ENCODE data around the gene CXCL8.
A peak's percentile ranks its signal among the peaks of the same experiment; 100 is the strongest.
"Not testable (repeated sequence)": the region's sequence is repeated elsewhere in the genome, so short reads cannot be mapped to it uniquely, and the experiment has no call there.

CXCL8 gene

DNA sequence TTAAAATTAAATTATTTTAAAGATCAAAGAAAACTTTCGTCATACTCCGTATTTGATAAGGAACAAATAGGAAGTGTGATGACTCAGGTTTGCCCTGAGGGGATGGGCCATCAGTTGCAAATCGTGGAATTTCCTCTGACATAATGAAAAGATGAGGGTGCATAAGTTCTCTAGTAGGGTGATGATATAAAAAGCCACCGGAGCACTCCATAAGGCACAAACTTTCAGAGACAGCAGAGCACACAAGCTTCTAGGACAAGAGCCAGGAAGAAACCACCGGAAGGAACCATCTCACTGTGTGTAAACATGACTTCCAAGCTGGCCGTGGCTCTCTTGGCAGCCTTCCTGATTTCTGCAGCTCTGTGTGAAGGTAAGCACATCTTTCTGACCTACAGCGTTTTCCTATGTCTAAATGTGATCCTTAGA, at the start of gene CXCL8:
Gene CXCL8 (plus strand): TSS at position 217 of the 426 bp plus-strand sequence. CDS start 90 bp downstream, at position 307.
- no peak for DNase-seq

DNA sequence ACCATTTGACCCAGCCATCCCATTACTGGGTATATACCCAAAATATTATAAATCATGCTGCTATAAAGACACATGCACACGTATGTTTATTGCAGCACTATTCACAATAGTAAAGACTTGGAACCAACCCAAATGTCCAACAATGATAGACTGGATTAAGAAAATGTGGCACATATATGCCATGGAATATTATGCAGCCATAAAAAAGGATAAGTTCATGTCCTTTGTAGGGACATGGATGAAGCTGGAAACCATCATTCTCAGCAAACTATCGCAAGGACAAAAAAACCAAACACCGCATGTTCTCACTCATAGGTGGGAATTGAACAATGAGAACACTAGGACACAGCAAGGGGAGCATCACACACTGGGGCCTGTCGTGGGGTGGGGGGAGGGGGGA, 49.2 kb upstream of the CXCL8 start:
- DNase-seq, result not testable (repeated sequence)

DNA sequence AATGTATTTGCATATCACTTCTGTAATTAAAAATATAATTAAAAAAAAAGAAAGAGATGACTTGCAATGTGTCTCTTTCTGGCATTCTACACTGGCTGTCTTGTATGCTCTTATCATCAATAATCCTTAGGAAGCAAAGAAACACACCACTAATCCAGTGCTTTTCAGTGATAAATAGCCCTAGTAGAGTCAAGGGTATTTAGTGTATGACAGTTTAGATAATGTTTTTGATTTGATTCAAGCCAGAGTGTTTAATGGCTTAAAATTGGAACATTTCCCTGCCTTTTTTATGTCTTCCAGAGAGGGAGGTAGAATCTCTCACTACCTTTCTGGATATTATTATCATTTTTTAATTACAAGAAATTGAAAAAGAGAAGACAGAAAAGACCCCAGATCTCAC, 48.6 kb upstream of the CXCL8 start:
- DNase-seq, result no peak

DNA sequence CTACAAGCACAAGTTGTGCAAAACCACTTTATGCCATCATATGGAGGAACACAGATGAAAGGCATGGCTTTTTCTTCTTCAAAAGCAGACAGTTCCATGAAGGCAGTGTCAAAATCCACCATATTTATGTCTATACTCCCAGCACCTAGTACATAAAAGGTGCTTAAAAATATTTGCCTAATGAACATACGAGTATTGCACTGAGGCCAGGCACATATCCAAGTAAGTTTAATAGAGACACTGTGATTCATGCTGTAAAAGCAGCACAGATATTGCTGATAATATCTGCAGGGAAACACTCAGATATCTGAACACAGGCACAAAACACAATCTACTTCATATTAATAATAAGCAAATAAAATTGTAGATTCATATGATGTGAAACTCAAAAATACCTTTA, 48.1 kb upstream of the CXCL8 start:
- no peak for DNase-seq

DNA sequence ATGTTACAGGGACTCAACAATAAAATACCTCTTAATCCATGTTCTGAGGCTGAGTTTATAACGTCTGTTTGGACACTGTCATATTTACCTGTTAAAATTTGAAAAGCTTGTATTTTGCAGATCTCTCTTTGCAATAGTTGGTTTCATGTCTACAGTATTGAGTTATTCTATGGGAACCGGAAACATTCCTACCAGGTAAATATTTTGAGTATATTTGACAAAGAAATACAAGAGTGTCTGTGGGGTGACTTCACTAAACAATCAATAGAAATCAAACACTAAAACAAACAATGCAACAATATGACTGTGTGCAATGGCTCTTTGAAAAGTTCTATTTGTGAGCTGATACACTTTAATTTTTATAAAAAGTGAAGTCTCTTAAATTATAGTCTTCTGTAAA, 47.7 kb upstream of the CXCL8 start:
- DNase-seq, result no peak

DNA sequence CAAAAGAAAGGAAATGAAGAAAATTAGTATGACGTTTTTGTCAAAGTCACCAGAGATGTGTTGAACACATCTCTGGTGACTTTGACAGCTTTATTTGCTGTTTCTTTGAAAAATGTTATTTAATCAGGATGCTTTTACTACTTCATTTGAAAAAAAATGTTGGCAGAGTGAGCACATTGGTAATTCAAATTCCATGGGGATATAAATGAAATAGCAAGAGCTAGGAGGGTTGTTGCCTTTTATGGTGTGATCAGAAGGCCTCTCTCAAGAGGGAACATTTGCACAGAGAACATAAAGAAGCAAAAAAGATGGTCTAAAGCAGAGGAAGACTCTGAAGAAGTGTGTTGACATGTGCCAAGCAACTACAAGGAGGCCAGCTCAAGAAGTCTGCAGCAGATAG, 46.6 kb upstream of the CXCL8 start:
- no peak for DNase-seq

DNA sequence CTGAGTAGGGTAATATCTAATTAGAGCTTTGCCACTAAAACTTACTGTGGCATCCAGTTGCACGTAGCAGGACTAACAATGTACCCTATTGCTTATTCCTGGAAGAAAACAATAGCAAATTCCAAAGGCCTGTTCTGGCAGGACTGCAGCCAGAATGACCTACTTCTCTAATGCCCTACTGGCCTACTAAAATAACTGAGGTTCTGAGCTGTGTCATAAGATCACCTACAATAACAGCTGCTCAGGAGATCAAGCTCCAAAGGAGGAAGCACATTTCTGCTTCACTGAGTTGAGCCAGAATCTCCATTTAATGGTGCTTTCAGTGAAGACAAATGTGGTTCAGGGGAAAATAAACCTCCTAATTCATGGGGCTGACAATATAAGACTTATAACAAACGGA, 42.2 kb upstream of the CXCL8 start:
- DNase-seq, result no peak

DNA sequence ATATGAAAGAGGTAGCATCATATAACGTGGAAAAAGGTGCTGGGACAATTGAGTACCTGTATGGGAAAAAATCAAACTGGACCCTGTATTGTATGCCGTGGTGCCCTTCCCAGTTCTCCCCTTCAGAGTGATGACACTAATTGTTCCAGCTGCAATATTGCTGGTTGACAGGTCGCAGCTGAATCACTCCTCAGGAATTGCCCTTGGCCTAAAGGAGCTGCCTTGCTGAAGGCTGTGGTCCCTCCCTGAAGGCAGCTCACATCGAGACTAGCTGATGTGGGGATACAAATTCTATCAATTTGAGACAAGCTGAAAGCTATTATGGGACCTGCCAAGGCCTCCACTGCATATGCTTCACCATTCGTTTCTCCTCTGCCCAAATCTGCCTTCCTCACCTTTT, 39.3 kb upstream of the CXCL8 start:
- no peak for DNase-seq

DNA sequence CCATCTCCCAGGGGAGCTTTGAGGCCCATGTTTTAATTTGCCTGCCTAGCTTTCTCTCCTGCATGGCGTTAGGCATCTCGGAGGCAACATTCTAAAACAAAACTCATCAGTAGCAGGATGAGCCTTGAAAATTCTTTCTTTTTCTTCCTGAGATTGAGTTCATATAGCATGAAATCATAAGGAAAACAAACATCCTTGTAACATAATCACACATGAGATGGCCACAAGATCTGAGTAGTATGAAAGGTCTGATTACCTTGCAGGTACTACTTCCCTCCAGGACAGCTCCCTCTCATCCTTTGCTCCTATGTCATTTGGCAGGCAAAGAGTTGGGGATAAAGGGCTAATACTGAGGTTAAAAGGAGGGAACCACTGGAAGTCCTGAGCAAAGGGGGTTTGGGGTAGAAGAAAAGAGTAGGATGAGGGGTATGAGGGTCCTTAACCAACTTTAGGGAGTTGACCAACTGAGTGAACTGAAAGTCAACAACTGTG, 37.5 kb upstream of the CXCL8 start:
- DNase-seq, result no peak

DNA sequence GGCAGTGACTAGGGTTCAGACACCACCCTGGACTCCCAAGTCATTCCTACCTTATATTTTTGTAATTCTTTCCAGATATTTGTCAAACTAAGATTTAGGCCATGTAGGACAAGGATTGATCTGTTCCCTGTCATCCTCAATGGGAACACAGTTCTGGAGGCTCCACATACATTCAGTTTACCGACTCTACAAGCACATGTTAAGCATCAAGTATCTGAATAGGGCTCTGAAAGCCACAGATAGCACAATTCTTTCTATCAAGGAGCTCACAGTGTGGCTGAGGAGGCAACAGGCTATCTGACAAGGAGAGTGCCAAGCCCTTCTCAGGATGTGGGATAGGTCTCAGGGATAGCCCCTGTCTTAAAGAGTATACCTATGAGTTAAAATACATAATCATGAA, 37.0 kb upstream of the CXCL8 start:
- DNase-seq, result no peak

DNA sequence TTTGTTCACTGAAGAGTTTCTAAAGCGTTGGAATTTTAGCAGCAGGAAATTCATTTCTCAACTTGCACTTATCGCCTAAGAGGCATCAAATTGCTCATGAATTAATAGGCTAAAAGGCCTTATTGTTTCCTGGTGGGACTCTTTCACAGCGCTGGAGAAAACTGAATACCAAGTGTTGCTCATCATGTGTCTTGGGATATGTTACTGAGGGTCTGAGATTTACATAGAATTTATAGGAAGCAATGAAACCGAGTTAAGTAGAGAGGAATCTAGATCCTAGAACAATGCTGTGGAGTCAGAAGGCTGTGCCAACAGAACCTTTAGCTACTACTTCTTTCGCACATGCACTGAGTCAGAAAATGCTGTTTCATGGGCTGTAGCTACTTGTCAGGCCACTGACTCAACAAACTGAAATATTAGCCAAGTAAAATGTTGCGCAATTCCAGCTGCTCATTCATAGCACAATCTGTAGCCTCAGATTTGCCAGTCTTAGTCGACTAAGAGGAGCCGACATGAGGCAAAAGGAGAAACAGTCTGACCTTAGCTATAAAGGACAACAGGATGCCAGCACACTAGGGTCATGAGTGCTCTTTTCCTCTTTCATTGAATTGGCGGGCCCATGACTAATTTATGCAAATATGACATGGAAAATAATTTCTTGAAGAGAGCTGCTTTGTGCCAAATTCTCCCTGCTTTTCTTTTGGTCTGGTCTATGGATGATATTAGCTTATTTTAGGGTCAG, 35.9 kb upstream of the CXCL8 start:
- DNase-seq, result peak; percentile 29

DNA sequence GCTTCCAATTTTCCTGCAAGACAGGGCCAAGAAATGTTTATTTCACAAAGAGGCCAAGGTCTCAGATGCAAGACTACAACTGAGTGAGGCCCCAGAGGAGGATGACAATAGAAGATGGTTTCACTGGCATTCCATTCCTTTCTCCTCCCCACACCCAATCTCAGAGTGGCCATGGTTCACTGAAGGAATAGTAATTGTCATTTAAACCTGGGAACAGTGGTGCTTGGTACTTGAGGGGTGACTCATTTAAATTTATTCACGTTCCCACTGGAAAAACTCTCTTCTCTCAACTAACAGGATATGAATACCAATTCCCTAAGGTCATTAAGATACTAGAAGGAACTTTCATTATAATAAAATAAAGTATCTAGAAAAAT, 35.3 kb upstream of the CXCL8 start:
- no peak for DNase-seq

DNA sequence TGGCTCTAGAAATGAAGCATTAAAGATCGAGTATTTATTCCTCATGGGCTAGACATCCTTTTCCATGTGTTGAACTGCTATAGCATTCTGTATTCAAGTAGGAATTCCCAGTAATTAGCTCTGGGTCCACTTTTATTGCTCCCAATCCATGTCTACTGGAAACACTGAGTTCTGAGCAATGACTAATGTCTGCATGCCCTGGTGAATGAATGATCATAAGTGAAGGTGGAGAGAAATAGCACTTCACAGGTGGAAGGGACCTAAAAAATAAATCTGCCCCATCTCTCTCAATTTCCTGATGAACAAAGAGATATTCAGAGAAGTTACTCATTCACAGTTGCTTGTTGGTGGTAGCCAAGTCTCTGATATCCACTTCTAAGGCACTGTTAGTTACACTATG, 34.6 kb upstream of the CXCL8 start:
- DNase-seq, result no peak

DNA sequence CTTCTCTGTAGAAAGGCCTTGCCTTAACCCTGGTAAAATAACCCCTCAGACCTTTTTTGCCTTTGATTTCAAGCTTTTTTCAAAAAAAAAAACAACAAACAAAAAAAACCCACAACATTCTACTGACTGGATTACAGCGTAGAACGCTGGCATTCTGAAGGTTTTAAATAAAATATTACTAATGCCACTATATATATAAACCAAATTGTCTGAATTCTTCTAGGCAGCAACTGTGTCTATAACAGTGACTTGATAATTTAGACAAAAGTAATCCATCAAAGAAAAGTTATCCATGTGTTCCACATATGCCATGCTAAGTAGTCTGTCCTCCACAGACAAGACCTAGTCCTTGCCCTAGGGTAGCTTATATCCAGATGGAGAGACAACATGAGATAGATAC, 33.6 kb upstream of the CXCL8 start:
- no peak for DNase-seq

DNA sequence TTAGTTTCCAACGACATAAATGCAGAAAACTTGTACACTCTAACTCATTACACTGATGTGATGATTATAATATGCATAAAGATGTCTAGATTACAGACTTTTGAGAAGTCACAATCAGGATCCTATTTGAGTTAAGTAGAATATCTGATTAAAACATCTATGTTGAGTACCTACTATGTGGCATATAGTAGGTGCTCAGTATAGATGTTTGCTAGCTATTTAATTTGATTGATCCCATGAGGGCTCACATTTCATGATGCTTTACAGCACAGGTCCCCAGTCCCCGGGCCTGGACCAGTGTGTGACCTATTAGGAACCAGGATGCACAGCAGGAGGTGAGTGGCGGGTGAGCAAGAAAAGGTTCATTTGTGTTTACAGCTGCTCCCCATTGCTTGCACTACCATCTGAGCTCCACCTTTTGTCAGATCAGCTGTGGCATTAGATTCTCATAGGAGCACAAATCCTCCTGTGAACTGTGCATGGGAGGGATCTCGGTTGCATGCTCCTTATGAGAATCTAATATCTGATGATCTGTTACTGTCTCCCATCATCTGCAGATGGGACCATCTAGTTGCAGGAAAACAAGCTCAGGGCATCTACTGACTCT, 33.0 kb upstream of the CXCL8 start:
- DNase-seq, result no peak

DNA sequence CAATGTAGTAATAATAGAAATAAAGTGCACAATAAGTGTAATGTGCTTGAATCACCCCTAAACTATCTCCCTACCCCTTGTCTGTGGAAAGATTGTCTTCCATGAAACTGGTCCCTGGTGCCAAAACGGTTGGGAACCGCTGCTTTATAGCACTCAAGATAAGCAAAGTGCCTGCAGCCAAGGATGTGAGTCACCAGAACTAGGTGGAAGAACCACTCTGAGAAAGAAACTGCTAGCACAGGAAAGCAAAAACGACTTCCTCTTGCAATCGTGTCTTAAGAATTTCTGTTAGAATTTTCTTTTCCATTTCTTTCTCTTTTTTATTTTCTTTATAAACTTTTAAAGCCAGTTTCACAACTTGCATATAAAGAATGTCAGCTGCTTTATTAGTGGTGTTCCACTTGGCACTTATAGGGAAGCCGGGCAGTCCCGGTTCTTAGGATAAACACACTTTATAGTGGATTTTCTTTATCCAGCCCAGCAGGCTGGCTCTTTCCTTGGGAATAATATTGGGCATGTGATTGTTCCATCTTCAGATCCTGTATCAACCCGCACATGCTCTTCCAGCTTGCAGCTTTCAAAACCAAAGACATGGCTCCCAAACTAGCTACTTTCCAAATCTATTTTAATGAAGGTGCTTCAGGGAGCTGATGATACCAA, 32.3 kb upstream of the CXCL8 start:
- no peak for DNase-seq

DNA sequence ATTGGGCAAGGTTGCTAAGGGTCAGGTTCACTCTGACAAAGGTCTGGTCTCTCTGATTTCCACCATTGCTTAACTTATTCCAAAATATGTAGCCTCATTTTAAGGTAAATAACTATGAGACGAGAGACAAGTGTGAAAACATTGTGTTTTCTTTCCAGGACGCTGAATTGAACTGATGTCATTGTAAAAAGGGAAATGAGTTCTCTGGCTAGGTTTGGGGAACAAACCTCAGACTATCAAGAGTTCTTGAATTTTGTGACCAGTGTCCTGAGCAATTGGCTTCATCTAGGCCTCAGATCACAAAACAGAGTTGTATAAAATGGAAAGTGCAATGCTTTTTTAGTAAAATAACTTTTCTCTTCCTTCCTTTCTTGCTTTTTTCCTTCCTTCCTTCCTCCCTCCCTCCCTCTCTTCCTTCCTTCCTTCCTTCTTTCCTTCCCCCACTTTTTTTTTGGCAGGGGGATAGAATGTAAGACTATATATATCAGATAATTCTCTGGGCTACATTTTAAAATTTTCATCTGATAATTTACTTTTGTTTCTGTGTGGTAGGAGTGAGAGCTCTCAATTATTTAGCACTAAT, 30.8 kb upstream of the CXCL8 start:
- DNase-seq, result no peak

DNA sequence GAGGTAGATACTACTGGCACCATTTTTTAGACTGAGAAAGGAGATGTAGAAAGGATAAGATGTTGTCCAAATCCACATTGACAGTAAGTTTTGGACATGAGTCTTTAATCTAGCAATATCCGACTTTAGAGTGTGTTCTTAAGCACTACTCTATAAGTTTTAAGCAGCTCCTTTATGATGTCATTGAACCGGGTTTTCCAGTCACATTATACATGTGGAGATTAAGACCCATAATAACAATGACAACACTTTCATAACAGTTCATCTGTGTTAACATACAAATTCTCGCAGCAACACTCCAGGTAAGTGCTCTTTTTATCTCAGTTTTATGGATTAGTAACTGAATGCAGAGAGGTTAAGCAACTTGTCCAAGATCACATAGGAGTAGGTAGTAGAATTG, 30.3 kb upstream of the CXCL8 start:
- no peak for DNase-seq

DNA sequence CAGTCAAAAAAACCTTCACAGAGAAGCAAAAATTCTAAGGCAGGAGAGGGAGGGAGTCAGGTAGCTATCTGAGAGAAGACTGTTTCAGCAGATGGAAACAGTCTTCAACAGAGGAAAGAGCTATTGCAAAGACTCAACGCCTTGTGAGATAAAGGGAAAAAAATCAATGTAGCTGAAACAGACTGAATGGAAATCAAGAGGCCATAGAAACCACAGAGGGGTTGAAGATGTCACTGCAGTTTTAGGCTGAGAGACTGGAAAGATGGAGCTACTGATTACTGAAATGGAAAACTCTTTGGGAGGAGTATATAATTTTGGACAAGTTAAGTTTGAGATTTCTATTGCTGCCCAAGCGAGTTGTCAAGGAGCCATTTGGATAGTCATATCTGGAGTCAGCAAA, 28.4 kb upstream of the CXCL8 start:
- no peak for DNase-seq

DNA sequence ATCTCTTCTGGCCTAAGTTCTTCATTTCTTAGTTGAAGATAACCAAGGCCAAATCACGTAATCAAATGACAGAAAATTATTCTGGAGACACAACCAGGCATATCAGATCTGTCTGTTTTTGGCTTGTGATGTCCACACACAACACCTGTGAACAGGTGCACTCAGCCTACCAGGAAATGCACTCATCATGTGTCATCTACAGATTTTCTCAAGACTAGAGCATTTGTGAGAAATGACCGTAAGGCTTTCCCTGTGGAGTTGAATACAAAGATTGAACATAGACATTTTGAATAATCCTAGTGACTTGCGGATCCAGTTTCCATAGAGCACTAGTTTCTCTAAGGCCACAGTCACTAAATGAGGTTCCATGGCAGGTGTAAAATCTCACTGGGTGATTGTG, 26.7 kb upstream of the CXCL8 start:
- no peak for DNase-seq

DNA sequence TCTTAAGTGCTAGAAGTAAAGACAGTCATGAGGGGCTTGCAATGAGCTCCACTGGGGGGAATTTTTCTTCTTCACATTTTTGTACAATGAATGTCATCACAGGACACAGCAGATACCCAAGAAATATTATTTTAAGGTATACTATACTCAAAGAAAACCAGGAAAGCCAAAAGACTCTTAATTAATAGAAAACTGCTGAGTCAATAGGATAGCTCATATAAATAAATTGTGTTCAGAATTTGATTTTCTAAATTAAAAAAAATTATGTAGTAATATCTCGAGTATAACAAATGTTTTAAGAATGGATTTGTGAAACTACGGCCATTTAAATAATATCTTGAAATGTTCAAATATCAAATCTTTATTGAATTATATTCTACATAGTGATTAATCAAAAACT, 25.7 kb upstream of the CXCL8 start:
- DNase-seq, result no peak

DNA sequence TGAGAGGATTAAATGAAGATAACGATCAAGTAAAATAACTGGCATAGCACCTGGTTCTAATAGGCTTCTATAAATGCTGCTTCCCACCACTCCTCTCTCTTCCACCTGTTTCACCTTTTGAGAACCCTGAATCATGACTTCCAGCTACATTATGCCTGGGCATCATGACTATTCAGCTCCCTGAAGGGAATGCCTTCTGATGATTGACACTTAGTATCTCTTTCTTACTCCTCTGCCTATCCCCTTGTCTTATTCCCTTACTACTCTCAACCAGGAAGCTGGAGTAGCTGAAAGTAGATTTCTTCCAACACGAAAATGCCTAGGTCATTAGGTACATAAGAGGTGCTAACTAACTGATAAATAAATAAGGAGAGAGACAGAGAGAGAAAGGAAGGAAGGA, 24.7 kb upstream of the CXCL8 start:
- no peak for DNase-seq

DNA sequence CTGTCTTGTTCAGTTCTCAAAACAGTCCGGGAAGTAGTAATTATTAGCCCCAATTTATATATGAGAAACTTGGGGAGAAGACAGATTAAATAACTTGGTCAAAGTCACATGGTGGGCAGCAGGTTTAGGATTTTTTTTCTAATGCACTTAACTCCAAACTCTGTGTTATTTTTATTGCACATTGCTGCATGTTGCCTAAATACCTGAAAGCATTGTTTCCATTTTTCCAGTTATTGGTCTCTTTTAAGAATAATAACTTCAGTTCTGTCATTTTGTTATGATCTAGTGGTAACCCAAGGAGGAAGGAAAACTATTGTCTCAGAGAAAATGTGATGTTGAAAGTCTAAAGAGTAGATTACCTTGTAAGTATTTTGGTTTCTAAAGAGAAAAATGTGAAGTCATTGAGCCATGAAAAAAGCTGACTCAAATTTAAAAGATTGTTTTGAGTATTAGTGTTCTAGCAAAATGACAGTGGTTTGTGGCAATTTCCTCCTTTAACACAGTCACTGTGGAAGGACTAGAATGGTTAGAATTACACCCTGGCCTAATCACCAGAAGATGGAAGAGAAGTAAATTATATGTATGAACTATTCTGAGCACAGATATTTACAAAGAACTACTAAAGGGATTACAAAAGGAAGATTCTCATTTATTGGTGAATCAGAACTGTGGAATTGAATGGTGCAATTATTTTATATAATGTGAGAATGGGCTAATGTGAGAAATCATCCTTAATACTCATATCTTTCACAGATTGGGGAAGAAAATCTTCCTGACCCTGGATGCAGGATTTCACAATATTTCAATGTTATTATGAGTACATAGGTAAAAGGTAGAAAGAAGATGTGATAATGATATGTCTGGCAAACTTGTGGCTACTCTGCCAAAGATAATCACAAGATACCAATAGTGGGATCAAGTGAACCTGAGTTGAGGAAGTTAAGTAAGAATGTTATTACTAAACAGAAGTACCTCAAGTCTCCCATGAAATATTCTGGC, 21.7 kb upstream of the CXCL8 start:
- no peak for DNase-seq
